NCI-H2171 treated with DMSO at 0.1 percent for 48 hours (cell line): ENCODE data around the gene FBXW4.
A peak's percentile ranks its signal among the peaks of the same experiment; 100 is the strongest.

Experiments
- DNase-seq: peaks from one replicate; lab custom pipeline; 2025; lab: John Stamatoyannopoulos, UW

The FBXW4 gene

DNA sequence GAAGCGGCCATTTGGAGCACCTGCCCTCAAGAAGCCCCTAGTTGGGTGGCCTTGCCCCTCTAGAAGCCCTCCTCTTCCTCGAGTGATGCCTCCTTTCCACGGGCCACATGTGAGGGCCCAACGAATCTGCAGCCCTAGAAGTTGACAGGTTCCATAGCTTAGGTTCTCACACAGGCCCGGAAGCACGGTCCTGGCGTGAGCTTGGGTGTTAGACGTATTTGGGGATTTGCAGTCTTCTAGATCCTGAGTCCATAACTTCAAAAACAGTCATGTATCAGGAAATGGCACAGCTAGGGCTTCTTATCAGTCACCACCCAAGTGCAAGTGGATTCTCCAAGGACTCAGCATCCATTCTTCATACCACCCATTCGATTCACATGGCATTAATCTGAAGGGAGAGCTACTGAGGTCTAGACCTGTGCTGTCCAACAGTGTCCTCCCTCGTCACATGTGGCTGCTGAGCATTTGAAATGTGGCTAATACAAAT is 477 bp upstream of the FBXW4 start:
- no peak for DNase-seq

DNA sequence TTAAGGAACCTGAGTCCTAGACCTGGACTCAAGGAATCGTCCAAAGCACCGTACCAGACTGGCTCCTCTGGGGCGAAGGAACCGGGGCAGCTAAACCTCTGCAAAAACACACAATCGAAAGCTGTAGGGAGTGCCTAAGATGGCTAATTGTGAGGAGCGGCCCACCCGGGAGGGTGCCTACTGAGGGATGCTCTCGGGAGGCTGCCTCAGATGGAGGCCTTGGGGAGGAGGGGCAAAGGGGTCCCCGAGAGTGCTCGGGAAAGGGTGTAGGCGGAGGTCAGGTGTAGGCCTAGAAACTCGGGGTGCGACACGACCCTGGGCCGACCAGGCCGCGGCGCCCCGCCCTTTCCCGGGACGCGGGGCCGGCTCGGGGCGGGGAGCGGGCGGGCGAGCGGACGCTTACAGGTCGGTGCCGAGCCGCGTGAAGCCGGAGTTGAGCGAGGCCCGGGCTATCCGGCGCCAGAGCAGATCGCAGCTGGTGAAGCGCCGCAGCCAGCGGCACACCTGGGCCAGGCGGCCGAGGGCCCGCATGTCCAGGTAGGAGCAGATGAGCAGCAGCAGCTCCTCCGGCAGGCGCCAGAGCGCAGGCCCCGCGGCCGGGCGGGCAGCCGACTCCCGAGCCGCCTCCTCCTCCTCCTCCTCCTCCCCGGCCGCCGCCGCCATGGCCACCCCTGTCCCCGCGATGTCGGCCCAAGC is 844 bp downstream of the FBXW4 start:
- DNase-seq: peak; percentile 62

DNA sequence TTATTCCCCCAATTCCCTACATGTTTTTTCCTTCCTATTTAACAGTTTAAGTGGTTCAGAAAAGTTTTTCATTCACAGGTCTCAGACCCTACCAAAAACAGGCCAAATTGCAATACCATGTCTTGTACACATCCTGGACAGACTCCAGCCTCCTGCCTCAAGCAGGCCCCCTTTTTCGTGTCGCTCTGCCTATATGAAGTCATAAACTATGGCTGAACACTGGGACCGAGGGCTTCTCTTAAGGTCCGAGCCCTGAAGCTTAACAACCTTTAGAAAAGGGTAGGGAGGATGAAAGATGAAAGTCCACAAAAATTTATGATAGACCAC is 1.4 kb downstream of the FBXW4 start:
- DNase-seq: no peak

DNA sequence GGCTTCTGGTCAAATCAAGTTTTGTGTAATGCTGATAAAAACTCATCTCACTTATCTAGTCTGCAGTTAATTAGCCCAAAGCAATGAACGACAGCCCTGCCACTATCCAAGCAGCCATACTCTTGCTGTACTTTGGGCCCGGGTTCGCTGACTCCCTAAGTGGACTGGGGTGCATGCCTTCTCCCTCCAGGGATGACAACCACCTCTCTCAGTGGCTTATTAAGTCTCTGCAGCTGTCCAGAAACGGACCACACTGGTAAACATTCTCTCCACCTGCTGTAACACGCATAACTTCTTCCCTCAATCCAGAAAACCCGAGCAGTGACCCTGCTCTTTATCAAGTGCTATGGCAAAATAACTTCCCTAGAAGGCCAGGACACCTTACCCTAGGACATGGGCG is 3.9 kb downstream of the FBXW4 start:
- DNase-seq: no peak

DNA sequence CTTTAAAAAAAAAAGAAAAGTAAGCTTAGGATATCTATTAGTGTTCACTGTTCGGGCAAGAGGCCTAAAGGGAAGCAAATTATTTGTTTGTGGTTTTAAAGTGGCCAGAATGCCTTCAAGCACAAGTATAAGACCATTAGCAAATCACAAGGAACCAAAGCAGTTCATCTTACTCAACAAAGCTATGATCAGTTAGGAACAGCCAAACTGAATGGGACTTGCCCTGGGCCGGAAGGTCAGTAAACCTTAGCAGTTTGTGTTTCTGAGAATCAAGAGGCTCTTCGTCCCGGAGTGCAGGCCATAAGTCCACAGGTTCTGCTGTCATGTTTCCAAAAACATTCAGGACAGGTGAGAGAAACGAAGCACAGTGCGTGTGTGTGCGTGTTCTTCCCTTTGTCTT is 4.5 kb downstream of the FBXW4 start:
- DNase-seq: no peak

DNA sequence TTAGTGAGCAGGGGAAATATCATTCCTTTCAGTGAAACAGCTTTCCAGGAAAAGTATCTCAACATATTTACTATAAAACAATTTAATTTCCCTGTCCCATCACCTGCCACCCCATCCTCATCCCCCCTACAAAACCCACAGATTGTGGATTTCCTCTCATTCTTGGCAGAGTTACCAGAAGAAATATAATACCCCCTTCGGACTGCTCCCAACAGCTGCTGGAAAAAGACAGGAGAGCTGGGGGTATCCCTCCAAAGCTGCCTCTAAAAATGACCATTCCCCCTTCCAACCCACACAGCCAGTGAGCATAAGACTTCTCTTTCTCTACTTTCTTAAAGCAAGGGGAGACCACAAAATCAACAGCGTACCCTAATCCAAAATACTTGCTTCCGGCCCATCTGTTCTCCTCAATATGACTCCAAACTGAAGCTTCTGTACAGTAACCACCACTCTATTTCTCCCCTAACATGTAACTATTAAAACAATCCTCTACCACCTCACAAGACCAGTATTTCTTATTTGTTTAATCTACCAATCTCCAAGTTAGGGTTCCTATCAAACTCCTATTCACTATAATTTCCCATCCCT is 7.8 kb downstream of the FBXW4 start:
- peak; percentile 45 for DNase-seq

DNA sequence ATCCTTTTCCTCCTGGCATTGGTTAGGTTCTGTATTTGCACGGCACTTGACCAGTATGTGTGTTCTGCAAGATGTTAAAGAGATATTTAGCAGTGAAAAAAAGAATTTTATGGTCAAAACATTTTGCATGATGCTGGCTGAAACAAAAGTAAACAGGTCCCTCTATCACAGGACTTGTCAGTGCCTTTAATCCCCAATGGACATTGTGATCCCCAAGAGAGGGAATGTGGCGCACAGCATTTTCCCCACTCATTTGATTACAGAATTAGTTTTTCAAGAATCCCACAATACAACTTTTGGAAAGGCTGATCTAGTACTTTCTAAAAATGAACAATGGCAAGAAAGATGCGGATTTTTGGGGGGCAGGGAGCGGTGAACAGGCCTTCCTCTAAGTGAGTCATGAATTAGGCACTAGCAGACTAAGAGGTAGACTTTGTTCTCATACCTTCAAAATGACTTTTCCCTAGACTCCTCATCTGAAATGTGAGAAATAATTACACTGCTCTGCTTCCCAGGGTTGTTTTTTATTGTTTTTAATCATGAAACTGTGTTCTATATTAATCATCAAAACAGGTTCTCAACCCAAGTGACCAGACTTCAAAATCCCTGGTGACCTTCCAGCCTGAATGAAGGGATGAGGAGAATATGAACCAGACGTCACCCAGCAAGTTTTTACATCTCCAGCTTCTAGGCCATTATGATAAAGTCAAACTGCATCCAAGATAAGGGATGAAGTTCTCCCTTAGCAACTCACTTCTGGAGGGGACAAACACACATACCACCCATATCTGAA is 8.6 kb downstream of the FBXW4 start:
- no peak for DNase-seq

DNA sequence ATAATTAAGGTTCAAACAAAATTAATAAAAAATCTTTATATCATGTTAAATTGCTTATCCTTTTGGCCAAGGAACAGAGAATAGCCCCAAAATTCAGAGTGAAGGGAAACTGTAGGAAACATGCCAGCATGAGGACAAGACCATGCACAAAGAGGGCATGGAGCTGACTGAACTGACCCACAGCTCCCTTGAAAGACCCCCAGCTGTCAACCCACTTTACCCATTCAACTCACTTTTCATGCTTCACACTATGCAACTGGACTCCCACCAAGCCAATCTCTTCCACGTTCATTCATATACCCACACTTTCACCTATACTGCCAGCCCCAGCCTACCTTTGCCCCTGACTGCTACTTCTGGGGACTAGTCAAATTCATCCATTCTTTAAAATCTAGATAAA is 10.2 kb downstream of the FBXW4 start:
- no peak for DNase-seq

DNA sequence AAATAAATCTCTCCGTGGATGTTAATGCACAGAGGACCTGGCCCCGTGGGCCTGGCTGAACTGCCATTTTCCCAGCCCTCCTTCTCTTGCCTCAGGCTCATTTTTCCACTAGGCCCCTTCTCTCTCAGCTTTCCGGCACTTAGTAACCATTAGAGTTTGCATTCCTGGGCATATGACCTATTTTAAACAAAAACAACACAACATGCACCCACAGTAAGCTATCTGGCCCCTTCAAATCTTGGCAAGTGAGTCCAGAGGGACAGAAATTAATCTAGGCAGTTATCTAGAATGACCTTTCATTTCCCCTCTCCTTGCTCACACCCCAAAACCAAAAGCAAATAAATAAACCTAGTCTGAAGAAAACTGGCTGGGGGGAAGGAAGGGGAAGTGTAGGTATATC is 11.7 kb downstream of the FBXW4 start:
- DNase-seq: no peak

DNA sequence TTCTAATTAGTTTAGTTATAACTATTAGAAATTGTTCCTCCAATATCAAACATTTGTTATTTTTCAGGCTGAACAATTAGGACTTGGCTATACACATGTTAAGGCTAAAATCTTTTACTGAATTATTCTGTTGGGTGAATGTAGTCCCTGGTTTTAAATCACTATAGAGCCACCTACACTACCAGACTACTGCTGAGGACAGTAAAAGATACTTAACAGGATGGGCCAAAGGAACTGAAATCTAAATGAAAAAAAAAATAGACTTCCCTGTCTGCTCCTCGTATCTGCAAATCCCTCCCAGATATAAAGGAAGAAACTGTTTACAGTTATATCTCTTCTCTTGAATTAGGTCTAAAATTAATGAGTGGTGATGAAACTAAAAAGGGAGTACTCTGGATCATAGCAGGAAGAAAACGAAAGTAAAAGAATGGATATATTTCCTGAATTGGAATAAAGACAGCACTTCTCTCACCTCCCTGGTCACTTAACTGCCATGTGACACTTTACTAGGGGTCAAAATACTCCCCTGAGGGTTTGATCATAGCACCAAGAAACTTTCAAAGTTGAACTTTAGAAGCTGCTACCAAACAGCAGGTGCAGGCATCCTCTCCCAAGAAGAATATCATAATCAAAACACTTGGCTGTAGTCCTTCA is 12.7 kb downstream of the FBXW4 start:
- no peak for DNase-seq

DNA sequence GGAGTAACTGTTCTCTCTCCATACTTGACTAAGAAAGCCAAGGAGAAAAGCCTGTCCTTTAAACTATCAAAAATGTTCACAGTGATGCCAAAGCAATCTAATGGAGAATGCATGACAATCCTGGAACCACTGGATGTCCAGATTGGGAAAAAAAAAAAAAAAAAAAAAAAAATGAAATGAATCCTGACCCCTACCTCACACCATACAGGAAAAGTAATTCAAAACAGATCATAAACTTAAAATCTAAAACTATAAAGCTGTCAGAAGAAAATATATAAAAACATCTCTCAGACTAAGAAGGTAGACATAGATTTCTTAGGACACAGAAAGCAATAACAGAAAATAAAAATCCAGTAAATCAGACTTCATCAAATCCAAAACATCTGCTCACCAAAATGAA is 18.4 kb downstream of the FBXW4 start:
- no peak for DNase-seq

DNA sequence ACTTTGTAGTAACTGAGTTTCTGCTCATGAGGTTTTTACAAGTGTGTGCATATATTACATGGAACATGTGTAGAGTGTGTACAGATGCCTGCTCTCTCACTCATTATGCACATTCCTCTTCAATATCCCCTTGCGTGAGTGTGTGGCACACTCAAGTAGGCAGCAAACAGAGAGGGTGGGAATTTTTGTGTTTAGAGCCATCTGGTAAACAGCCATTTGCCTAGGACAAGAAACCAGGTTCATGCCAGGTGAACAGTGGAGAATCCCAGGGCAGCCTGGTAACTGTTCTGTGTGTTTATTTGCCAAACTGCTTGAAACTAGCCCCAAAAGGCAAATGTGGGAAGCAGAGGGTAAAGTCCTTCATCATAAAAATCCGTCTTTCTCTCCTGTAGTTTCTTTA is 19.9 kb downstream of the FBXW4 start:
- DNase-seq: no peak

DNA sequence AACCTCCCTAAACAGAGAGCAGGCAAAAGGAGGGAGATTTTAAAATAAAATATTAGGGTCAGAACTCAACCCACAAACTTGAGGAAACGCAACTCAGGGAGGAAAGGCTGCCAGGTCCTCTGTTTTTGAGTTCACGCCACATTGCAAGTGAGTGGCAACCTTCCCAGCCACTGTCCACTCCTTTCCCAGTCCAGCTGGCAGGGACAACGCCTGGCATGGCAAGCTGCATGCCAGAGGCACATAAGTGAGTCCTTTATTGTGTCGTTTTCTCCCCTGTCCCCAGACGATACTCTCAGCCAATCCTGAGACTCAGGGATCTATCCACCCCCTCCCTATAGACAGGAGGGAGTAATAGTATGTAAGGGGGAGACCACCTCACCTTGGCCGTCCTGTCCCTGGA is 22.4 kb downstream of the FBXW4 start:
- DNase-seq: no peak

DNA sequence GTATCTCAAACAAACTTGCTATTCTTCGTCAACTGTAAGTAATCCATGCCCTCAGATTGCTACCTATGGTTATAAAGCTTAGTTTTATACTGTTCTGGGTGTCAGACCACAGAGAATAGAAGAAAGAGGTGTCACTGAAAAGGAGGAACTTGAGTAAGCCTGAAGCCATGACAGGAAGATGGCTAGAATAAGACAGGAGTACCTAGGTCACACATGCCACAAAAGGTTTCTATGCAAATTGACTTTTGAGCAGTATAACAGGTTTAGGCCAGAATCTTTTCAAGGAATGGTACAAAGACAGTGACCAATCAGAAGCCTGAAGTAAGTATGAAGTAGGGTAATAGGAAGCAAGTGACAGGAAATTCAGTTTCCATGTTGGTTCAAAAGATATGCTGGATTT is 23.5 kb downstream of the FBXW4 start:
- no peak for DNase-seq

DNA sequence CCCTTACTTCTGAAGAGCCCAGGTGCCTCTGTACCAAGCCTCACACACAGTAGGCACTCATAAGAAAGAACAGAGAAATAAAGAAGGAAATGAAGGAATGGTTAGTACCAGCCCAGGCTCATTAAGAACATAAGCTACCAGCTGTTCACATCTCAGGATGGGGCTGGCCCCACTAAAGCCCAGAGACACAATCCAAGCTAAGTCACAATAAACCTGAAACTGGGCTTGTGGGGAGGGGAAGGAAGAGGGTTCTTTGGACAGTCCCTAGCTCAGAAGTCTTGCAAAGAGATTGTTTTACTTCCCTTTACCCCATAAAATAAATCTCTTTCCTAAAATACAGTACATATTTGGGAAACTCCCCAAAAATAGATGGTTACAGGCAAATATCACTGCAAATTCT is 24.3 kb downstream of the FBXW4 start:
- DNase-seq: no peak

DNA sequence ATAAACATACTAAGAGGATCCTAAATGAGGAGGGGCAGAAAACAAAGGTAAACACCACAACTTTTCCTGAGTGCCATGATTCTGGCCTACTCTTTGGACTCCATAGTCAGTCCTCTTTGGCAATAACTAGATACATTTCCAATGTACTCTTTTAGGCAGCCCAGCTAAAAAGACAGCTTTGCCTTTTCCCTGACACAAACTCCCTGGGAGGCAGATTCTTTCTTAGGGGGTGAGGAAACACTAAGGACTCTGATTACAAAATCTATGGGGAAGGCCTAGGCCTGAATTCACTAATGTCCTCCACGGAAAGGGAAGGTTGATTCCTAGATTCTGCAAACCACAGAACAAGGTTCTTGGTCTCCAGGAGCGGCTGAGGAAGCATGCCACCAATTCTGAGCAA is 25.8 kb downstream of the FBXW4 start:
- DNase-seq: no peak

DNA sequence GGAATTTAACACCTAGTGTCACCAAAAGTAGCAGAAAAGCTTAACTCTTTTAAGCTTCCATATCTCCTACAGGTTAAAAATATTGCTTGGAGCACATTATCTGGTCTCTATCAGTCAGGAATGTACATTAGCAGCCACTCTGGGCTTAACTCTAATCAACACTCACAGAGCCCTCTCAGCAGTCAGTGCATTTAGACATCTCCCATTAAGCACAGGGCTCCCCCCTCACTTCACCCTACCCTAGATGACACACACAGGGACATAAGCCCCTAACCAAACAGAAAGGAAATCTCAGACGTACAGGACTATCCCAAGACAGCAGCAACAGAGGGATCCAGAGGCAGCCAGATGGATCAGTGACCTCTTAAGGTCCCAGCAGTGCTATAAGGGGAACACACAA is 26.4 kb downstream of the FBXW4 start:
- DNase-seq: no peak

DNA sequence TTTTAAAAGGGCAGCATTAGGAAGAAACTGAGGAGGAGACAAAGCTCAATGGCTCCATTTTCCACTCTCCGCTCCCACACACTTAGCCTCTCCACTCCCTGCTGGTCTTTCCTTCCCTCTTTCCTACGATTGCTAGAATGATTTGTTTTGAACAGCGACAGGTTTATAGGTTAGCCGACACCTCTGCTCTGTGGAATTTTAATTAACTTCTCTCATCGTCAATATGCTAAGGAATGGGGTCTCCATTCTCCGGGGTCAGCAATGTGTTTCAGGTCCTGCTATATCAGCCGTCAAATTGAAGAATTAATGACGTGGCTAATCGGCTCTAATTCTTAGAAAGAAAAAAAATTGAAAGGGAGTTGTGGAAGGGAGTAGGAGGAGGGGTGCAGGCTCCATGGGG is 28.9 kb downstream of the FBXW4 start:
- no peak for DNase-seq

DNA sequence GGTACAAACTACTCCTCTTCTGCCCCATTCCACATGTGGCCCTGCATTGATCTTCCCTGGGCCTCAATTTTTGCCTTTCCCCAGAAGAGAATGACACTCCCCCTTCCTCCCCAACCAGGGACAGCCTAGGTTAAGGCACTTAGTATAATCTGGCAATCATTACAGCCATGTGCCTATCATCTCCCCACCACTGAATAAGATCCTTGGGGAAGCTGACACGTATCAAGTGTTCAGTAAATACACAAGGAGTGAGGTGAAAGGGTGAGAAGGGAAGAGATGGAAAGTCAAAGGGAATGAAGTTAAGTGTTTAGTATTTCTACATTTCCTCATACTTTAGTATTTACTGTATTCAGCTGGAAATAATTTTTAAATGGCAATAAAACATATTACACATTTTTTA is 31.9 kb downstream of the FBXW4 start:
- no peak for DNase-seq

DNA sequence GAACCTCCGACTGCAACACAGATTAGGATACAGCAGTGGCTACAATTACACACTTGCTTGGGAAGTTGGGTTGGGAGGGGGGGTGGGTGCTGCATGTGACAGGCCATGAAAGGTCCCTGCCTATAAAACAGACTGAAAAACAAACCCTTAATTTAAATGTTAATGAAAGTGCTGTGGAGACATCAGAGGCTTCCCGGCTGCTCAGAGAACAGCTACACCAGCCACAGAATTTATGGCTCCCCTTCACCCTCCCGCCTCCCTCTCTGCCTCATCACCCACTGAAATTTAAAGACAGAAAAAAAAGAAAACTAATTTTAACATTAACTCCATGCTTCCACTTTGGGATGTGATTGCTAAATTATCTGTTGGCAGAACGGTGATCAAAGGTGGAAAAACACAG is 34.7 kb downstream of the FBXW4 start:
- no peak for DNase-seq

DNA sequence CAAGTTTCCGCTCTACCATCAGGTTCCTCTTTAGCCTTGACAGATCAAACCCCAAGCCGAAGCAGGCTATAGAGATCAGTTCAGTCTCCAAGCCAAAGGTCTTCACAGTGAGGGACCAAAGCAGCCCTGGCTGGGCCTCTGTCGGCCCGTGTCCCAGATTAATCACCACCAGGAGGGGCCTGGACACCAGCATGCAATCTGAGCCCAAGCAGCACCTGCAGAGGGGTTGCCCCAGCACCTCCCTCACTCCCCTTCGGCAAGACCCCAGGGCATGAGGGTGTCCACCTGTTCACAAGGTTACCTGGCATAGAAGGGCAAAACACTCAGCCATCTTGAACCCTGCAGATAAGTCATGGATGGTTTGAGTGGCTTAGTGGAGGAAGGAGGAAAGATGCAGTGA is 36.0 kb downstream of the FBXW4 start:
- DNase-seq: no peak

DNA sequence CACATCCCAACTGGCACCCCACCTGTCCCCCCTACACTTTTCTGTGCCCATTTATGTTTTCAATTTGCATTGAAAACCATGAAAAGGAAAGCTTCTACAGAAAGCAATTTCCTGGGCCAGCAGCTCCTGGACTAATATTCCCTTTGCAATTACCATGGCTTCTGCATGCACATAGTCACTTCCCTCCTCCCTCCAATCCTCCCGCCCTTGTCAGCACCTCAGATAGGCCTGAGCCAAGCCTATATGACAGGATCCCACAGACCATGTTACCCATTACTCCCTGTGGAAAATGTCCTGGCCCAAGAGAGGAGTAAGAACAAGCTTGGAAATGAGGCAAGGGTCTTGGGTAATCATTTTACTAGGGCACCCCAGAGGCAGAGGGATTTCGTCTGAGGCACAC is 38.1 kb downstream of the FBXW4 start:
- no peak for DNase-seq

DNA sequence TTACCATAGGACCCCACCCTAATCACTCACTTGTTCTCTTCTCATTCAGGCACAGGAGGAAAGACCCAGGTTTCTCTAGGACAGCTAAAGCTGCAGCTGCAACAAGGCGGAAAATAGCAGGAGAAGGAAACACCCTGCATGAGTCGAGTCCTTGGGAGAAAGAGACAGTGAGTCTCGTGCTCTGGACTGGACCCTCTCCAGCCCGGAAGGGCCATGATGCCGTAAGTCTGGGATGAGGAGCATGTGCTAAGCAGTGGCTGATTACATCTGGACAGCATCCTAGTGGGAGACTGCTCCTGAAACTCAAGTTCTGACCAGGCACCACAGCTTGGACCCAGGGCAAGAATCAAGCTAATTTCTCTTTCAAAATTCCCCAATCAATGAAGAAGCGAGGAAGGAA is 39.4 kb downstream of the FBXW4 start:
- no peak for DNase-seq
